ENCODE results near the gene SCAI. TPM values are rescaled to one million over a fixed set of nuclear protein-coding genes. Genes with fewer than 3 reads are reported as not detected.
"Not testable (repeated sequence)": the region's sequence is repeated elsewhere in the genome, so short reads cannot be mapped to it uniquely, and the experiment has no call there.

SCAI gene
- total RNA-seq, 1 donor from 2014 or later: 5.4 TPM

GRCh38 chr9:125131778-125132177, 11.6 kb downstream of the SCAI start:
- Mint-ChIP-seq H3K27ac (ENCODE audit: unreplicated experiment) (no peak overlapping the region), H3K36me3 (ENCODE audit: low read depth) (no peaks in the 10 kb centered on the region), H3K9me3 (ENCODE audit: low read depth) (no peaks in the 10 kb centered on the region), H3K4me3 (ENCODE audit: unreplicated experiment) (no peak overlapping the region), H3K4me1 (ENCODE audit: low read depth) (no peaks in the 10 kb centered on the region), H3K27me3 (ENCODE audit: low read depth) (no peaks in the 10 kb centered on the region)
- DNase-seq (ENCODE audit: low spot score): no peak
- no peak for TF ChIP-seq CTCF (IDR thresholded peaks at IDR 0.05)

- no peak for DNase-seq (ENCODE audit: low spot score)
- no peaks in the 10 kb centered on the region for H3K9me3 Mint-ChIP-seq (ENCODE audit: low read depth)
- no peaks in the 10 kb centered on the region for H3K27me3 Mint-ChIP-seq (ENCODE audit: low read depth)
- H3K4me1 Mint-ChIP-seq (ENCODE audit: low read depth): peaks cover 7% of the 10 kb centered on the region
- no peak for TF ChIP-seq CTCF (IDR thresholded peaks at IDR 0.05)
- no peaks in the 10 kb centered on the region for H3K36me3 Mint-ChIP-seq (ENCODE audit: low read depth)
- peak overlapping the region; percentile 81 for H3K27ac Mint-ChIP-seq (ENCODE audit: unreplicated experiment)
- no peak overlapping the region for H3K4me3 Mint-ChIP-seq (ENCODE audit: unreplicated experiment)
Measured at GRCh38 chr9:125126019-125126746, 17.1 kb downstream of the SCAI start.

GRCh38 chr9:125125523-125125922, 17.8 kb downstream of the SCAI start:
- Mint-ChIP-seq H3K9me3 (ENCODE audit: low read depth) (no peaks in the 10 kb centered on the region), H3K4me3 (ENCODE audit: unreplicated experiment) (no peak overlapping the region), H3K36me3 (ENCODE audit: low read depth) (no peaks in the 10 kb centered on the region), H3K27ac (ENCODE audit: unreplicated experiment) (peak overlapping the region; percentile 81), H3K27me3 (ENCODE audit: low read depth) (no peaks in the 10 kb centered on the region), H3K4me1 (ENCODE audit: low read depth) (peaks cover 14% of the 10 kb centered on the region)
- no peak for TF ChIP-seq CTCF (IDR thresholded peaks at IDR 0.05)
- DNase-seq (ENCODE audit: low spot score): no peak

- no peak for DNase-seq (ENCODE audit: low spot score)
- H3K27me3 Mint-ChIP-seq (ENCODE audit: low read depth): no peaks in the 10 kb centered on the region
- no peaks in the 10 kb centered on the region for H3K36me3 Mint-ChIP-seq (ENCODE audit: low read depth)
- no peak for TF ChIP-seq CTCF (IDR thresholded peaks at IDR 0.05)
- H3K4me3 Mint-ChIP-seq (ENCODE audit: unreplicated experiment): no peak overlapping the region
- H3K9me3 Mint-ChIP-seq (ENCODE audit: low read depth): no peaks in the 10 kb centered on the region
- H3K27ac Mint-ChIP-seq (ENCODE audit: unreplicated experiment): no peak overlapping the region
- H3K4me1 Mint-ChIP-seq (ENCODE audit: low read depth): peaks cover 12% of the 10 kb centered on the region
Measured at GRCh38 chr9:125121146-125121545, 22.2 kb downstream of the SCAI start.

- Mint-ChIP-seq H3K36me3 (ENCODE audit: low read depth) (peaks cover 1% of the 10 kb centered on the region), H3K27me3 (ENCODE audit: low read depth) (no peaks in the 10 kb centered on the region), H3K4me1 (ENCODE audit: low read depth) (peaks cover 7% of the 10 kb centered on the region), H3K27ac (ENCODE audit: unreplicated experiment) (no peak overlapping the region), H3K4me3 (ENCODE audit: unreplicated experiment) (no peak overlapping the region), H3K9me3 (ENCODE audit: low read depth) (no peaks in the 10 kb centered on the region)
- no peak for TF ChIP-seq CTCF (IDR thresholded peaks at IDR 0.05)
- no peak for DNase-seq (ENCODE audit: low spot score)
Measured at GRCh38 chr9:125119643-125120286, 23.6 kb downstream of the SCAI start.

- H3K4me3 Mint-ChIP-seq (ENCODE audit: unreplicated experiment): not testable (repeated sequence)
Measured at GRCh38 chr9:125118696-125119095, 24.6 kb downstream of the SCAI start.

GRCh38 chr9:125114503-125114902, 28.8 kb downstream of the SCAI start:
- not testable (repeated sequence) for DNase-seq (ENCODE audit: low spot score); H3K4me1 Mint-ChIP-seq (ENCODE audit: low read depth); H3K4me3 Mint-ChIP-seq (ENCODE audit: unreplicated experiment); H3K27me3 Mint-ChIP-seq (ENCODE audit: low read depth); H3K27ac Mint-ChIP-seq (ENCODE audit: unreplicated experiment); H3K36me3 Mint-ChIP-seq (ENCODE audit: low read depth)
- H3K9me3 Mint-ChIP-seq (ENCODE audit: low read depth): peaks cover 13% of the 10 kb centered on the region

More at GRCh38 chr9:125118696-125119095, 24.6 kb downstream of the SCAI start:
- not testable (repeated sequence) for H3K9me3 Mint-ChIP-seq (ENCODE audit: low read depth); H3K27me3 Mint-ChIP-seq (ENCODE audit: low read depth); H3K36me3 Mint-ChIP-seq (ENCODE audit: low read depth); DNase-seq (ENCODE audit: low spot score); H3K27ac Mint-ChIP-seq (ENCODE audit: unreplicated experiment); H3K4me1 Mint-ChIP-seq (ENCODE audit: low read depth)

All from chondrocyte (in vitro differentiated cells).